Urothelium cell line (cell line): ENCODE measurements around the gene SPESP1.

Experiments
- DNase-seq: peaks from one replicate; pipeline ENCODE4 v3.0.0; 2011; ENCODE audit warnings: low spot score, mixed read lengths
- FAIRE-seq: peaks from 2 replicates; lab custom pipeline; 2011; peaks lifted over from hg19 to GRCh38; lab: Jason Lieb, UNC

The SPESP1 gene

GRCh38 chr15:68930268-68931022 is at the start of gene SPESP1:
Gene SPESP1 (plus strand): TSS chr15:68930525. CDS start chr15:68930654, 129 bp downstream.
- FAIRE-seq, result no peak
- no peak for DNase-seq

- DNase-seq (peak; percentile 38), FAIRE-seq (no peak)
Observed at GRCh38 chr15:68885070-68885469, 45.3 kb upstream of the SPESP1 start.

- no peak for DNase-seq
- no peak for FAIRE-seq
Observed at GRCh38 chr15:68887120-68887519, 43.2 kb upstream of the SPESP1 start.

GRCh38 chr15:68887819-68888218 is 42.5 kb upstream of the SPESP1 start:
- FAIRE-seq (peak; percentile 69), DNase-seq (no peak)

GRCh38 chr15:68888419-68888818 is 41.9 kb upstream of the SPESP1 start:
- FAIRE-seq (peak; percentile 86), DNase-seq (no peak)

GRCh38 chr15:68894208-68894607 is 36.1 kb upstream of the SPESP1 start:
- DNase-seq (no peak), FAIRE-seq (no peak)

- DNase-seq, result no peak
- no peak for FAIRE-seq
Observed at GRCh38 chr15:68896178-68896577, 34.1 kb upstream of the SPESP1 start.

GRCh38 chr15:68897016-68897415 is 33.3 kb upstream of the SPESP1 start:
- no peak for DNase-seq
- no peak for FAIRE-seq

GRCh38 chr15:68900027-68900426 is 30.3 kb upstream of the SPESP1 start:
- FAIRE-seq, result no peak
- no peak for DNase-seq

- DNase-seq (no peak), FAIRE-seq (no peak)
Observed at GRCh38 chr15:68907396-68907923, 22.9 kb upstream of the SPESP1 start.

GRCh38 chr15:68909601-68910100 is 20.7 kb upstream of the SPESP1 start:
- no peak for FAIRE-seq

GRCh38 chr15:68910341-68910740 is 20.0 kb upstream of the SPESP1 start:
- DNase-seq (no peak), FAIRE-seq (no peak)

More at GRCh38 chr15:68909601-68910100, 20.7 kb upstream of the SPESP1 start:
- no peak for DNase-seq

- FAIRE-seq, result no peak
Observed at GRCh38 chr15:68910816-68911215, 19.5 kb upstream of the SPESP1 start.

GRCh38 chr15:68921926-68922325 is 8.4 kb upstream of the SPESP1 start:
- FAIRE-seq, result no peak
- DNase-seq, result no peak

More at GRCh38 chr15:68910816-68911215, 19.5 kb upstream of the SPESP1 start:
- DNase-seq, result no peak

GRCh38 chr15:68924866-68925560 is 5.3 kb upstream of the SPESP1 start:
- FAIRE-seq (peak; percentile 94), DNase-seq (peak; percentile 91)

- DNase-seq (no peak), FAIRE-seq (no peak)
Observed at GRCh38 chr15:68933001-68933400, 2.7 kb downstream of the SPESP1 start.

- DNase-seq, result no peak
- FAIRE-seq, result no peak
Observed at GRCh38 chr15:68934341-68934740, 4.0 kb downstream of the SPESP1 start.

- FAIRE-seq, result peak; percentile 5
Observed at GRCh38 chr15:68935400-68935937, 5.1 kb downstream of the SPESP1 start.

GRCh38 chr15:68939501-68939900 is 9.2 kb downstream of the SPESP1 start:
- FAIRE-seq, result no peak
- no peak for DNase-seq

More at GRCh38 chr15:68935400-68935937, 5.1 kb downstream of the SPESP1 start:
- no peak for DNase-seq

- no peak for FAIRE-seq
- no peak for DNase-seq
Observed at GRCh38 chr15:68951813-68952212, 21.5 kb downstream of the SPESP1 start.

GRCh38 chr15:68957696-68958095 is 27.4 kb downstream of the SPESP1 start:
- DNase-seq (no peak), FAIRE-seq (no peak)
